ENCODE data around the gene BANF2.

The BANF2 gene

DNA sequence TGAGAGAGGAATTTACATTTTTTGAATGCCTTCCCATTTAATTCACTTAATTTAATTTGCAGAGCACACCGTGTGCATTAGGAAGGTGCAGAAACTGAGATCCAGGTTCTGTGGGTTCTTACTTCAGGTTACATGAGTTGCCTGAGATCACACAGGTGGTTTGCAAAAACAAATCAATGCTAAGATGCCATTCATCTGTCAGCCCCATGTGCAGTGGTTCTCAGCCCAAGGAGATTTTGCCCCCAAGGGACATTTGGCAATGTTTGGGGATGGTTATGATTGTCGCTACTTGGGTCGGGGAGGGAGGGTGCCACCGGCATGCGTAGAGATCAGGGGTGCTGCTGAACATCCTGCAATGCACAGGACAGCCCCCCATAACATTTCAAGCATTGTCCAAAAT is 34.6 kb downstream of the BANF2 start:
- Histone ChIP-seq H4K20me1 (no peaks in the 10 kb centered on the region), H3K4me3 (no peak overlapping the region), H3K4me2 (no peak overlapping the region), H3K9ac (no peak overlapping the region), H3K4me1 (no peaks in the 10 kb centered on the region), H3K27me3 (no peaks in the 10 kb centered on the region), H3K27ac (no peak overlapping the region), H3K9me3 (replicated peaks in 1 of 11) (peaks cover 29 to 41% (median 37%) of the 10 kb centered on the region in 11 experiments), H3K36me3 (no peaks in the 10 kb centered on the region)
- TF ChIP-seq Cebpa-rat (IDR thresholded peaks at IDR 0.05), result no peak

DNA sequence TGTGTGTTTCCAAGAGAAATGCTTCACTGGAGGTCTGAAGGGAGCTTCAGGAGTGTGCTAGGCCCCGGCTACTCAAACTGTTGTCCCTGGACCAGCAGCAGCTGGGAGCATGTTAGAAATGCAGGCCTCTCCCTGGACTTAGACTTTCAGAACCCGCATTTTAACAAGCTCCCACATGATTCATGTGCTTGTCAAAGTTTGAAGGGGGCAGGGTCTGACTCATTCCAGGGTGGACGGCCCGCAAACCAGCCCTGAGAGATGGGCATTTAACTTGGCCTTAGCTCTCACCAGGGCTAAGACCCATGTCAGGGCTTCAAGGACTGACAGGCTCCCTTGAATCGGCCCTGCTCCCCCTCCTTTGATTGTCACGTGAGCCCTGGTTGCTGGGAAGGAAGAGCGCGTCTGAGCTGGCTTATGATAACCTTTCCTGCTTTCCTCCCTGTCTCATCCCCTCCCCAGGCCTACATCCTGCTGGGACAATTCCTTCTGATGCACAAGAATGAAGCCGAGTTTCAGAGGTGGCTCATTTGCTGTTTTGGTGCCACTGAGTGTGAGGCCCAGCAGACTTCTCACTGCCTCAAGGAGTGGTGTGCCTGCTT is 35.5 kb downstream of the BANF2 start:
- Histone ChIP-seq H3K4me2 (no peak overlapping the region), H3K9ac (no peak overlapping the region), H3K27ac (no peak overlapping the region), H3K4me3 (no peak overlapping the region), H3K36me3 (no peaks in the 10 kb centered on the region), H4K20me1 (no peaks in the 10 kb centered on the region), H3K9me3 (replicated peaks in 1 of 11) (peaks cover 34 to 46% (median 42%) of the 10 kb centered on the region in 11 experiments), H3K27me3 (no peaks in the 10 kb centered on the region), H3K4me1 (no peaks in the 10 kb centered on the region)
- no peak for TF ChIP-seq Cebpa-rat (IDR thresholded peaks at IDR 0.05)

DNA sequence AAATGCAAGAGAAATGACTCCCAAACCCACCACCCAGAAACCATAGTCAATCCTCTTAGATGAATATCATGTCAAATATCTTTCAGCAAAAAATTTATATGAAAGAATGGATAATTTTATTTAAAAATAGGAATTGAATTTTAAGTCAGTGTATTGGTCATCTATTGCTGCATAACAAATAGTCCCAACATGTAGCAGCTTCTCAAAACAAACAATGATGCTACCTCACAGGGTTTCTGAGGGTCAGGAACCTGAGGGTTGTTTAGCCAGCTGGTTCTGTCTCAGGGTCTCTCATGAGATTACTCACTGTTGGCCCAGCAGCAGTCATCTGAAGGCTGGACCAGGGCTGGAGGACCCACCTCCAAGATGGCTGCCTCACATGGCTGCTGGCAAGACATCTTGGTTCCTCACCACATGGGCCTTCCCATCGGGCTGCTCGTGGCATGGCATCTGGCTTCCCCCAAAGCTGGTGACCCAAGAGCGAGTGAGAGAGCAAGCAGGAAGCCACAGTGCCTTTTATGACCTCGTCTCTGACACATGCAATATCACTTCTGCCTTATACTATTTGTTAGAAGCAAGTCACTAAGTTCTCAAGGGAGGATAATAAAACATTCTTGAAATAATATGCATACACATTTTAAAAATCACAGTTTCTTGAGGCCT is 36.3 kb downstream of the BANF2 start:
- Histone ChIP-seq H3K9ac (no peak overlapping the region), H3K36me3 (no peaks in the 10 kb centered on the region), H3K4me1 (no peaks in the 10 kb centered on the region), H4K20me1 (no peaks in the 10 kb centered on the region), H3K9me3 (replicated peaks in 1 of 11) (peaks cover 34 to 46% (median 42%) of the 10 kb centered on the region in 11 experiments), H3K27ac (no peak overlapping the region), H3K4me2 (no peak overlapping the region), H3K4me3 (no peak overlapping the region), H3K27me3 (no peaks in the 10 kb centered on the region)
- no peak for TF ChIP-seq Cebpa-rat (IDR thresholded peaks at IDR 0.05)

DNA sequence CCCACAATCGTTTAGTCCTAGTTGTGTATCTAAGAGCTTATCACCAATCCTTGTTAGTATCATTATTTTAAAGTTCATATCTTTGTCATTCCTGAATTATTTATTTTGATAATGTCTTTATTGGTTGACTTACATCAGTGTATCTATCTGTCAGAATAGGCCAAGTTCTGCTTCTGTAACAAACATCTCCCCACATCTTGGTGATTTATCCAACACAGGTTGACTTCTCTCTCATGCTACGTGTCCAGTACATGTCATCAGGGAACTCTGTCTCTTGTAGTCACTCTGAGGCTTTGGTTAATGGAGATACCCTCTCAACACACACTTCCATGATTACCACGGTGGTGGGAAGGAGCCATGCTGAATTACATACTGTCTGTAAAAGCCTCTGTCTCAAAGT is 38.4 kb downstream of the BANF2 start:
- no peak for TF ChIP-seq Cebpa-rat (IDR thresholded peaks at IDR 0.05)
- H3K9me3 ChIP-seq (replicated peaks in 1 of 11), result peaks cover 34 to 46% (median 42%) of the 10 kb centered on the region in 11 experiments
- H3K36me3 ChIP-seq, result no peaks in the 10 kb centered on the region
- no peaks in the 10 kb centered on the region for H4K20me1 ChIP-seq
- H3K27ac ChIP-seq, result no peak overlapping the region
- H3K9ac ChIP-seq, result no peak overlapping the region
- H3K4me1 ChIP-seq, result no peaks in the 10 kb centered on the region
- H3K27me3 ChIP-seq, result no peaks in the 10 kb centered on the region
- no peak overlapping the region for H3K4me2 ChIP-seq
- H3K4me3 ChIP-seq, result no peak overlapping the region

DNA sequence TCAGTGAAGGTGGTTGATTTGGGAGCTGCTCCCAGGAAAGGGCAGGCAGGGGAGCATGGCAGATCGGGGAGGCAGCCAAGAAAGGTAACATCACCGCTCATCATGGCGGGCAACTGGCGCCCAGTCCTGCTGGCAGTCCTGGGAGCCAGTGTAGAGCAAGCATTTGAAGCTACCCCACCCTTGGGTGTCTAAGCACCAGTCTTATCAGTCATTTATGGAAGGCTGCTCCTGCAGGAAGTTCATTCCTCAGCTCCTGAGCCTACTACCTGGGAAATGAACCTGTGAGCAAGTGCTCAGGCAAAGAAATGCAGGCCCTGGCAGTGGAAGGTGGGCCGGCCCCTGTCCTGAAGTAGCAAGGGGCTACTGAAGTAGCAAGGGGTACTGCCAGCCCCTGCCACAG is 41.5 kb downstream of the BANF2 start:
- TF ChIP-seq Cebpa-rat (IDR thresholded peaks at IDR 0.05), result no peak
- Histone ChIP-seq H4K20me1 (no peaks in the 10 kb centered on the region), H3K4me3 (no peak overlapping the region), H3K27ac (no peak overlapping the region), H3K9me3 (replicated peaks in 1 of 11) (peaks cover 31 to 39% (median 34%) of the 10 kb centered on the region in 11 experiments), H3K4me1 (no peaks in the 10 kb centered on the region), H3K4me2 (no peak overlapping the region), H3K36me3 (no peaks in the 10 kb centered on the region), H3K9ac (no peak overlapping the region), H3K27me3 (no peaks in the 10 kb centered on the region)

DNA sequence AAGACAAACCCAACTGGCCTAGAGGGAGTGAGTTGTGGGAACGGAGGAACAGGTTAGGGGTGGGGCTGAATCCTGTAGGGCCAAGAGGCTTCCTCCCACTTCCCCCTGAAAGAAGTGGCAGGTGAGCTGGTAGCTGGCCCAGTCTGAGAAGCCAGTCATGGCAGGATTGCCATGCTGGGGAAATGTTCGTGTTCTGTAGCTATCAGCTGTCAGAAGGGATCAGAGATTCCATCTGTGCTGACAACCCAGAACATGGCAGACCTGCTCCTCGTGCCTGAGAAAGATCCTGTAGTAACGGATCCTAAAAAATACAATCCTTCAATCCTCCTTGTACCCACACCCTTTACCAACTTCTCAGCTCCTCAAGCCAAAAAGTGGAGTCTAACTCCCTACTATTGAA is 43.0 kb downstream of the BANF2 start:
- no peak for TF ChIP-seq Cebpa-rat (IDR thresholded peaks at IDR 0.05)
- H4K20me1 ChIP-seq, result no peaks in the 10 kb centered on the region
- peaks cover 15 to 24% (median 19%) of the 10 kb centered on the region in 11 experiments for H3K9me3 ChIP-seq (replicated peaks in 1 of 11)
- H3K4me1 ChIP-seq, result peaks cover 0 to 4% (median 0%) of the 10 kb centered on the region in 10 experiments; a peak in 1 of 20 replicates
- H3K4me2 ChIP-seq, result no peak overlapping the region
- H3K27me3 ChIP-seq, result no peaks in the 10 kb centered on the region
- H3K9ac ChIP-seq, result no peak overlapping the region
- H3K36me3 ChIP-seq, result no peaks in the 10 kb centered on the region
- H3K4me3 ChIP-seq, result no peak overlapping the region
- no peak overlapping the region for H3K27ac ChIP-seq

DNA sequence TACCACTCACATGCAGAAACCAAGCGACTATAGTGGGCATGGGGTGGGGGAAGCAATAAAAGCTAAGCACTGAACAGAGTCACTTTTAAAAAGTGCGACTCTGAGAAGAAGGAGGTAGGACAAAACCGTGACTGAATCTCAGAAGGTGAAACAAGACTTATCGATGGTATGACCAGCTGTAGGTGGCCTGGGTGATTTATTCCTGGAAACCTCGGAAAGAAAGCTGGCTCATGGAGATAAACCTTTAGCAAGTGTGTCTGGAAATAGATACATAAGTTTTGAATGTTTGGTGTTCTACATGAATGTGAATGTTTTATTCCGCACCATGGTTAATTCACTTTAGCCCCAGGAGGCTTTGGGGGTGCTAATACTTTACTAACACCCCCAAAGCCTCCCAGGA is 43.9 kb downstream of the BANF2 start:
- H4K20me1 ChIP-seq, result no peaks in the 10 kb centered on the region
- no peak for TF ChIP-seq Cebpa-rat (IDR thresholded peaks at IDR 0.05)
- no peak overlapping the region for H3K4me3 ChIP-seq
- H3K9me3 ChIP-seq (replicated peaks in 1 of 11), result peaks cover 7 to 14% (median 12%) of the 10 kb centered on the region in 11 experiments; a peak in 16 of 22 replicates
- peaks cover 0 to 4% (median 0%) of the 10 kb centered on the region in 10 experiments; a peak in 1 of 20 replicates for H3K4me1 ChIP-seq
- H3K27me3 ChIP-seq, result no peaks in the 10 kb centered on the region
- H3K9ac ChIP-seq, result no peak overlapping the region
- H3K4me2 ChIP-seq, result no peak overlapping the region
- H3K27ac ChIP-seq, result no peak overlapping the region
- no peaks in the 10 kb centered on the region for H3K36me3 ChIP-seq

DNA sequence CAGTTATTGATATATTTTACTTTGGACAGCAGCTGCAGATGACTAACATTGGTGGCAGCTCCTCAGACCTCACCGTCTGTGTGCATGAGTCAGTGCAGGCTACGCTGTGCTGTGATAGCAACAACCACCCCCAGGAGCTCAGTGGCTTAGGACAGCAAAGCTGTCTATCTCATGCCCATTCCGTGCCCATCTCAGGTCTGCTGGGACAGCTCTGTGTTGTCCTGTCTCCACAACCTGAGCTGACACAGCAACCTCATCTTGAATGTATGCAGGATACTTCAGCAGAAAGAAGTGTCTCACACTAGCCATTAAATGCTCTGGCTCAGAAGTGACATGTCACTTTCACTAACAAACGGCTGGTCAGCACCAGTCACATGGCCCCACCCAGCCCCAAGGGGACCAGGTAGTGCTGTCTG is 47.7 kb downstream of the BANF2 start:
- H3K27ac ChIP-seq, result no peak overlapping the region
- no peaks in the 10 kb centered on the region; a peak in 1 of 22 replicates for H3K9me3 ChIP-seq (replicated peaks in 1 of 11)
- no peak for TF ChIP-seq Cebpa-rat (IDR thresholded peaks at IDR 0.05)
- H3K4me2 ChIP-seq, result no peak overlapping the region
- no peak overlapping the region for H3K9ac ChIP-seq
- no peaks in the 10 kb centered on the region for H3K27me3 ChIP-seq
- no peak overlapping the region for H3K4me3 ChIP-seq
- H3K4me1 ChIP-seq, result peaks cover 0 to 4% (median 0%) of the 10 kb centered on the region in 10 experiments; a peak in 1 of 20 replicates
- H4K20me1 ChIP-seq, result no peaks in the 10 kb centered on the region
- H3K36me3 ChIP-seq, result no peaks in the 10 kb centered on the region

DNA sequence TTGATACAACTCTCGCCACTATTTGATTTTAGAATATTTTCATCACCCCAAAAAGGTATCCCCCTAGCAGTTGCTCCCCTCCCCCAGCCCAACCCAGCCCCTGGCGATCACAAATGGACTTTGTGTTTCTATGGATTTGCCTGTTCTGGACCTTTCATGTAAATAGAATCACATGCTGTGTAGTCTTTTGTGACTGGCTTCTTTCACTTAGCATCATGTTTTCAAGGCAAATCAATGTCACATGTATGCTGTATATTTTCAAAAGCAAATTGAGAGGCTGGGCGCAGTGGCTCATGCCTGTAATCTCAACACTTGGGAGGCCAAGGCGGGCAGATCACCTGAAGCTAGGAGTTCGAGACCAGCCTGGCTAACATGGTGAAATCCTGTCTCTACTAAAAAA is 48.5 kb downstream of the BANF2 start:
- H3K36me3 ChIP-seq, result no peaks in the 10 kb centered on the region
- H3K4me3 ChIP-seq, result no peak overlapping the region
- no peak overlapping the region for H3K27ac ChIP-seq
- no peaks in the 10 kb centered on the region for H3K27me3 ChIP-seq
- H3K9me3 ChIP-seq (replicated peaks in 1 of 11), result no peaks in the 10 kb centered on the region
- H3K4me1 ChIP-seq, result peaks cover 0 to 4% (median 0%) of the 10 kb centered on the region in 10 experiments; a peak in 1 of 20 replicates
- H3K4me2 ChIP-seq, result no peak overlapping the region
- TF ChIP-seq Cebpa-rat (IDR thresholded peaks at IDR 0.05), result no peak
- H4K20me1 ChIP-seq, result no peaks in the 10 kb centered on the region
- H3K9ac ChIP-seq, result no peak overlapping the region

DNA sequence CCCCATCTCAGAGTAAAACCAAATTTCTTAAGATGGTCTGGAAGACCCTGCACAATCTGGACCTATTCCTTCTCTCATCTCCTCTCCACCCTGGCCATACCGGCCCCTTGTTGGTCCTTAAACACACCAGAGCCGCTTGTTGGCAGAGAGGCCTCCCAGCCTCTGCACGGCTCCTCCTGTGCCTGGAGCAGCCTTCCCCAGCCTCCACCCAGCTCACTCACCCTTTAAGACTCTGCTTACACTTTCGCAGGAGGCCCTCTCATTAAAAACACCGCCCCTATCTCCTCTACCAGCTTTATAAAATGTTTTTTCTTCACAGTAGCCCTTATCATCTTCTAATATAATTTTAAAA is 49.8 kb downstream of the BANF2 start:
- no peak overlapping the region for H3K27ac ChIP-seq
- no peak for TF ChIP-seq Cebpa-rat (IDR thresholded peaks at IDR 0.05)
- no peaks in the 10 kb centered on the region for H3K36me3 ChIP-seq
- H3K9me3 ChIP-seq (replicated peaks in 1 of 11), result 0 out of 22 replicates have a peak, but pooled peaks cover 0 to 4% (median 0%) of the 10 kb centered on the region in 11 experiments
- no peak overlapping the region for H3K4me2 ChIP-seq
- no peak overlapping the region for H3K9ac ChIP-seq
- H3K4me1 ChIP-seq, result peaks cover 0 to 4% (median 0%) of the 10 kb centered on the region in 10 experiments; a peak in 1 of 20 replicates
- no peaks in the 10 kb centered on the region for H4K20me1 ChIP-seq
- H3K4me3 ChIP-seq, result no peak overlapping the region
- H3K27me3 ChIP-seq, result no peaks in the 10 kb centered on the region

All from BLaER1 treated with 17β-estradiol and CSF1 and Interleukin-3, amounts not matched to agents 10 nM and 100 nM (cell line).